NB4 (cell line): Measurements from ENCODE around the gene SMYD3.

Experiments
- CTCF ChIP-seq: IDR thresholded peaks from one replicate; pipeline ENCODE4 v1.5.1; 2012; ENCODE audit warnings: low read depth, low read length
- POLR2A ChIP-seq: IDR thresholded peaks from 2 replicates; pipeline ENCODE4 v1.6.1; 2011; ENCODE audit warnings: mild to moderate bottlenecking; ENCODE audit not compliant: insufficient read length; ENCODE audit errors: extremely low read depth

GRCh38 chr1:245939756-245940345, 567.2 kb downstream of the SMYD3 start:
- TF ChIP-seq CTCF (no peak), POLR2A (no peak)
